ENCODE data around the gene SYNE1.

SYNE1 gene

DNA sequence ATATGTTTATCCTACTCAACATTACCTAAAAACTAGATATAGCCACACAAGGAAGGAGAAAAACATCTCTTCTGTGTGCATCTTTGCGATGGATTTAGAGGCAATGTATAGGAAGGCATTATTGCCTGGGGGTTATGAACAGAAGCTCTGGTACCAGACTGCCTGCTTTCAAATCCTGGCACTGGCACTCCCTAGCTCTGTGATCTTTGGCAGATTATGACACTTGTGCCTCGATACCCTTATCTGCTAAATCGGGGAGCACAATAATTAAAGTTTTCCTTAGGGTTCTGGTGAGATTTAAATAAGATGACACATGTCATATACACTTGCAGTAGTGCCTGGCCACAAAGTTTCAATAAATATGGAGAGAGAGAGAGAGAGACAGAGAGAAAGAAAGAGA, 53.3 kb downstream of the SYNE1 start:
- Histone ChIP-seq H3K27me3 (ENCODE audit: control insufficient read depth, insufficient read depth, low read length) (no peaks in the 10 kb centered on the region), H3K9ac (no peak overlapping the region), H3K27ac (no peak overlapping the region), H3K36me3 (ENCODE audit: control insufficient read depth, insufficient read depth, low read length) (no peaks in the 10 kb centered on the region), H3K4me3 (ENCODE audit: low read depth, low read length) (no peak overlapping the region), H3K4me1 (no peaks in the 10 kb centered on the region), H3K79me2 (no peaks in the 10 kb centered on the region), H3K4me2 (ENCODE audit: low read length) (no peak overlapping the region), H2AFZ (no peak overlapping the region), H3K9me3 (ENCODE audit: control insufficient read depth, low read length) (no peaks in the 10 kb centered on the region)
- TF ChIP-seq, protein P1, sequence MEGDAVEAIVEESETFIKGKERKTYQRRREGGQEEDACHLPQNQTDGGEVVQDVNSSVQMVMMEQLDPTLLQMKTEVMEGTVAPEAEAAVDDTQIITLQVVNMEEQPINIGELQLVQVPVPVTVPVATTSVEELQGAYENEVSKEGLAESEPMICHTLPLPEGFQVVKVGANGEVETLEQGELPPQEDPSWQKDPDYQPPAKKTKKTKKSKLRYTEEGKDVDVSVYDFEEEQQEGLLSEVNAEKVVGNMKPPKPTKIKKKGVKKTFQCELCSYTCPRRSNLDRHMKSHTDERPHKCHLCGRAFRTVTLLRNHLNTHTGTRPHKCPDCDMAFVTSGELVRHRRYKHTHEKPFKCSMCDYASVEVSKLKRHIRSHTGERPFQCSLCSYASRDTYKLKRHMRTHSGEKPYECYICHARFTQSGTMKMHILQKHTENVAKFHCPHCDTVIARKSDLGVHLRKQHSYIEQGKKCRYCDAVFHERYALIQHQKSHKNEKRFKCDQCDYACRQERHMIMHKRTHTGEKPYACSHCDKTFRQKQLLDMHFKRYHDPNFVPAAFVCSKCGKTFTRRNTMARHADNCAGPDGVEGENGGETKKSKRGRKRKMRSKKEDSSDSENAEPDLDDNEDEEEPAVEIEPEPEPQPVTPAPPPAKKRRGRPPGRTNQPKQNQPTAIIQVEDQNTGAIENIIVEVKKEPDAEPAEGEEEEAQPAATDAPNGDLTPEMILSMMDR (IDR thresholded peaks at IDR 0.05) = no peak

DNA sequence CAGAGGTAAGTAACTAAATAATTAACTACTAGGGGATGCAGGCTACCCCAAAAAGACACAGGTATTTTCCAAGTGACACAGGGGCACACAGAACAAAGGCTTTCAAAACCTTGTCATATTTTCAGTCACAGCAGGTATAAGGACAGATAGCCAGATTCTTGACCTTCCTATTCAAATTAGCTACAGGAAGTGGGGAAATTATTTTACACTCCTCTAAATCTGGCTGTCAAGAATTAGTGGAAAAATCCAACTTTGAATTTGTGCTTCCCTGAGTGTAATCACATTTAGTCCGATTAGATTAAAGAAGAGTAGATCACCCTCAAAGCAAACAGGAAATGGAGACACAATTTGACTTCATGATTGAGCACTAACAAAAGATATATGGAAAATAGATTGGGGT, 60.6 kb downstream of the SYNE1 start:
- Histone ChIP-seq H3K4me1 (no peaks in the 10 kb centered on the region), H3K27me3 (ENCODE audit: control insufficient read depth, insufficient read depth, low read length) (no peaks in the 10 kb centered on the region), H3K79me2 (no peaks in the 10 kb centered on the region), H3K27ac (no peak overlapping the region), H3K9ac (no peak overlapping the region), H3K9me3 (ENCODE audit: control insufficient read depth, low read length) (no peaks in the 10 kb centered on the region), H2AFZ (no peak overlapping the region), H3K4me2 (ENCODE audit: low read length) (no peak overlapping the region), H3K4me3 (ENCODE audit: low read depth, low read length) (no peak overlapping the region), H3K36me3 (ENCODE audit: control insufficient read depth, insufficient read depth, low read length) (no peaks in the 10 kb centered on the region)
- TF ChIP-seq, protein P1 (IDR thresholded peaks at IDR 0.05) = no peak

DNA sequence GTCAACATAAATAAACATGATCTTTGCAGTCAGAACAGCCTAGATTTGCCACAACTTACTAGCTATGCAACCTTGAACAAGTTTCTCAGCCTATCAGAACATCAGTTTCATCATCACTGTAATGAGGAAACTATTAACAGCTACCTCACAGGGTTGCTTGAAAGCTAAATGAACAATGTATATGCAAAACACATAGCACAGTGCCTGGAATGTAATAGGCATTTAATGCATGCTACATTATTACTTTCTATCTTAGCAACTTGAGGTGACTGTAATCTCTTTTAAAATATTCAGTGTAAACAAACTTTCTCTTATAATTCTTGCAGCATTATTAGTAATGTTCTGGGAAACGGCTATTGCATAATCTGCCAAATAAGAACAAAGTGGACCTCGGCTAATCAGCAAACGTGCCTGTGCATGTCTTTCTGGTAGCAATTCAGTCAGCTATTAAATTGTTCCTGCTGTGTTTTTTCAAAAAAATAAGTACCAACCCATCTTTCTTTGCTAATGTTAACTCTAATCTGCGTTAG, 61.5 kb downstream of the SYNE1 start:
- Histone ChIP-seq H3K4me1 (no peaks in the 10 kb centered on the region), H3K36me3 (ENCODE audit: control insufficient read depth, insufficient read depth, low read length) (no peaks in the 10 kb centered on the region), H2AFZ (no peak overlapping the region), H3K9ac (no peak overlapping the region), H3K27ac (no peak overlapping the region), H3K4me3 (ENCODE audit: low read depth, low read length) (no peak overlapping the region), H3K4me2 (ENCODE audit: low read length) (no peak overlapping the region), H3K9me3 (ENCODE audit: control insufficient read depth, low read length) (no peaks in the 10 kb centered on the region), H3K79me2 (no peaks in the 10 kb centered on the region), H3K27me3 (ENCODE audit: control insufficient read depth, insufficient read depth, low read length) (no peaks in the 10 kb centered on the region)
- TF ChIP-seq, protein P1 (IDR thresholded peaks at IDR 0.05) = no peak

DNA sequence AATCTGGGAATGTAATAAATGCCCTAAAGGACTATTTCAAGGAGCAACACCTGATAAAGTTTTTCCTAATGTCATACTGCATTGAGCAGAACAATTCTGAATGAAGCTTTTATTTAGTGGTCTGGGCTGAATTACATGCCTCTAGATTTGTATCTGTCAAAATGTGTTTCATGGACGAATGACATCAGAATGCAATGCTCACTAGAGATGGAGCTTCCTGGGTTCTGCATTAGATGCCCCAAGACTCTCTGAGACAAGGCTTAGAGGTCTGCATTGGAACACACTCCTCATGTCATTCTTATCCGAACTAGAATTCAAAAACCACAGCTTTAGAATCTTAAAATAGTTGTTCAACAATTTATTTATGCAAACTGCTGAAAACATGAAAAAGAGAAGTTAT, 62.0 kb downstream of the SYNE1 start:
- no peaks in the 10 kb centered on the region for H3K79me2 ChIP-seq
- no peak overlapping the region for H3K4me2 ChIP-seq (ENCODE audit: low read length)
- H3K27me3 ChIP-seq (ENCODE audit: control insufficient read depth, insufficient read depth, low read length) = no peaks in the 10 kb centered on the region
- no peaks in the 10 kb centered on the region for H3K9me3 ChIP-seq (ENCODE audit: control insufficient read depth, low read length)
- H2AFZ ChIP-seq = no peak overlapping the region
- no peaks in the 10 kb centered on the region for H3K4me1 ChIP-seq
- TF ChIP-seq, protein P1 (IDR thresholded peaks at IDR 0.05) = no peak
- H3K27ac ChIP-seq = no peak overlapping the region
- H3K4me3 ChIP-seq (ENCODE audit: low read depth, low read length) = no peak overlapping the region
- H3K9ac ChIP-seq = no peak overlapping the region
- H3K36me3 ChIP-seq (ENCODE audit: control insufficient read depth, insufficient read depth, low read length) = no peaks in the 10 kb centered on the region

DNA sequence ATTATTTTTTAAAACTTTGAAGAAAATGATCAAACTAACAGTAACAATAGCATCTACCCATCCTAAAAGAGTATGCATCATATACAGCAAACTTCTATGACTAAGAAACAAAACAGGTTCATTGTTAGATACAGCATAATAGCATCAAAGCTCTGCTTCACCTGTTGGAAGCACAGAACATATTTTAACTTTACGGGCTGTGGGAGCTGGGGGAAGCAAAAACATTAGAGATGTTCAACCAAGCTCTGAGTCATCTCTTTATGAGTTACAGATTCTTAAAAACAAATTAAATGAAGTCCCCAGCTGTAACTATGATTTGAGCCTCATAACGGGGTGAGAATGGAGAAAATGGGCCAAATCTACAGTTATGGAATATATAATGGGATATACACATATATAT, 63.4 kb downstream of the SYNE1 start:
- no peak overlapping the region for H3K9ac ChIP-seq
- no peaks in the 10 kb centered on the region for H3K79me2 ChIP-seq
- H3K36me3 ChIP-seq (ENCODE audit: control insufficient read depth, insufficient read depth, low read length) = no peaks in the 10 kb centered on the region
- H3K9me3 ChIP-seq (ENCODE audit: control insufficient read depth, low read length) = no peaks in the 10 kb centered on the region
- H3K4me3 ChIP-seq (ENCODE audit: low read depth, low read length) = no peak overlapping the region
- no peaks in the 10 kb centered on the region for H3K27me3 ChIP-seq (ENCODE audit: control insufficient read depth, insufficient read depth, low read length)
- no peak overlapping the region for H2AFZ ChIP-seq
- TF ChIP-seq, protein P1 (IDR thresholded peaks at IDR 0.05) = no peak
- no peak overlapping the region for H3K4me2 ChIP-seq (ENCODE audit: low read length)
- H3K27ac ChIP-seq = no peak overlapping the region
- H3K4me1 ChIP-seq = no peaks in the 10 kb centered on the region
